CD14-positive monocyte (primary cell): ENCODE data around the gene KIRREL1. TPM values are rescaled to one million over a fixed set of nuclear protein-coding genes. Genes with fewer than 3 reads are reported as not detected.

Experiments
- DNase-seq, 3 donors: peaks; one replicate each; pipeline ENCODE4 v3.0.0-alpha.2; 2011 to 2022
- H2AFZ ChIP-seq: 2 replicates; pipeline ENCODE4 v1.6.0; 2012; ENCODE audit warnings: mild to moderate bottlenecking, low read depth, low read length, inconsistent platforms; ENCODE audit not compliant: insufficient read depth, poor library complexity, severe bottlenecking
- H3K27ac ChIP-seq, 2 donors: 1 replicate in 1 of 2; 2 replicates in 1 of 2; pipeline ENCODE4 v1.5.1; 2012 to 2013; ENCODE audit warnings: low read length in 2 of 2, control low read depth in 1 of 2, inconsistent platforms in 1 of 2, low read depth in 1 of 2, mild to moderate bottlenecking in 1 of 2
- H3K27me3 ChIP-seq, 2 donors: one replicate each; pipeline versions ENCODE4 v1.6.0 to v1.6.1; 2011 to 2013; ENCODE audit warnings: low read length in 2 of 2; ENCODE audit not compliant: control insufficient read depth in 2 of 2, insufficient read depth in 2 of 2
- H3K36me3 ChIP-seq, 2 donors: replicated peaks in 1 of 2; 1 replicate in 1 of 2; 2 replicates in 1 of 2; pipeline versions ENCODE4 v1.5.1 to v1.6.1; 2012 to 2013; ENCODE audit warnings: low read length in 2 of 2, control low read depth in 1 of 2, inconsistent platforms in 1 of 2, mild to moderate bottlenecking in 1 of 2; ENCODE audit not compliant: insufficient read depth in 2 of 2, control insufficient read depth in 1 of 2
- H3K4me1 ChIP-seq, 2 donors: 1 replicate in 1 of 2; 2 replicates in 1 of 2; pipeline versions ENCODE4 v1.5.1 to v1.6.1; 2012 to 2013; ENCODE audit warnings: low read length in 2 of 2, control low read depth in 1 of 2, inconsistent platforms in 1 of 2, mild to moderate bottlenecking in 1 of 2, moderate library complexity in 1 of 2; ENCODE audit not compliant: insufficient read depth in 2 of 2, control insufficient read depth in 1 of 2
- H3K4me2 ChIP-seq: replicated peaks from 2 replicates; pipeline ENCODE3; 2012; ENCODE audit warnings: low read length, moderate library complexity, mild to moderate bottlenecking; ENCODE audit not compliant: poor library complexity, severe bottlenecking; ENCODE audit errors: extremely low read depth
- H3K4me3 ChIP-seq, 3 experiments: fragments of 200-600 bp in 1 of 3; sonication (generic) in 1 of 3; replicated peaks in 1 of 3; 1 replicate in 2 of 3; 2 replicates in 1 of 3; pipeline ENCODE4 v1.5.1; 2011 to 2013; ENCODE audit warnings: low read length in 3 of 3, mild to moderate bottlenecking in 3 of 3, control low read depth in 2 of 3, low read depth in 2 of 3, inconsistent platforms in 1 of 3, moderate library complexity in 1 of 3
- H3K79me2 ChIP-seq: 2 replicates; pipeline ENCODE4 v1.6.0; 2012; ENCODE audit warnings: mild to moderate bottlenecking, control low read depth, inconsistent platforms, low read length, moderate library complexity; ENCODE audit not compliant: insufficient read depth
- H3K9ac ChIP-seq: 2 replicates; pipeline ENCODE4 v1.6.0; 2017; ENCODE audit warnings: low read length, mild to moderate bottlenecking; ENCODE audit not compliant: insufficient read depth, poor library complexity, severe bottlenecking
- H3K9me3 ChIP-seq, 2 donors: replicated peaks in 1 of 2; 1 replicate in 1 of 2; 2 replicates in 1 of 2; pipeline versions ENCODE4 v1.5.1 to v1.6.1; 2012 to 2013; ENCODE audit warnings: low read length in 2 of 2, control low read depth in 1 of 2; ENCODE audit not compliant: control insufficient read depth in 1 of 2, insufficient read depth in 1 of 2
- H4K20me1 ChIP-seq: 2 replicates; pipeline ENCODE4 v1.6.0; 2012; ENCODE audit warnings: mild to moderate bottlenecking, low read length, control low read depth, moderate library complexity; ENCODE audit not compliant: insufficient read depth
- H3K27ac Mint-ChIP-seq, 7 donors: one replicate each; pipeline ENCODE4 v1.8.0; 2020; ENCODE audit warnings: mild to moderate bottlenecking in 7 of 7, mixed read lengths in 7 of 7, moderate library complexity in 6 of 7, inconsistent platforms in 2 of 7
- H3K27me3 Mint-ChIP-seq, 3 donors: one replicate each; pipeline ENCODE4 v1.8.0; 2021 to 2022; ENCODE audit warnings: low read depth in 3 of 3, mild to moderate bottlenecking in 3 of 3, mixed read lengths in 3 of 3, moderate library complexity in 3 of 3, inconsistent platforms in 1 of 3
- H3K36me3 Mint-ChIP-seq, 2 donors: one replicate each; pipeline ENCODE4 v1.8.0; 2020; ENCODE audit warnings: mixed read lengths in 2 of 2, inconsistent platforms in 1 of 2, mild to moderate bottlenecking in 1 of 2
- H3K4me1 Mint-ChIP-seq: one replicate; pipeline ENCODE4 v1.8.0; 2020; ENCODE audit warnings: mild to moderate bottlenecking, mixed read lengths
- H3K4me3 Mint-ChIP-seq, 2 donors: one replicate each; pipeline ENCODE4 v1.8.0; 2020; ENCODE audit warnings: mild to moderate bottlenecking in 2 of 2, mixed read lengths in 2 of 2, moderate library complexity in 1 of 2
- H3K9me3 Mint-ChIP-seq, 7 donors: one replicate each; pipeline ENCODE4 v1.8.0; 2020 to 2022; ENCODE audit warnings: mixed read lengths in 7 of 7, mild to moderate bottlenecking in 6 of 7, moderate library complexity in 6 of 7, inconsistent platforms in 2 of 7
- CTCF ChIP-seq: fragments of 200-600 bp; IDR thresholded peaks from one replicate; pipeline ENCODE4 v1.8.0; 2022; ENCODE audit warnings: antibody characterized with exemption, mild to moderate bottlenecking
- WGBS: methylation state at CpG from one replicate; pipeline ENCODE4 v1.1.5; 2013; ENCODE audit warnings: missing lambda C conversion rate; ENCODE audit not compliant: insufficient coverage; 5-methylcytosine and 5-hydroxymethylcytosine counted together
- intact Hi-C, 2 donors: fragments of 100-400 bp; cut with micrococcal nuclease; formaldehyde crosslinking; loops; one replicate each; pipeline versions ENCODE4 v1.15.0 to v1.15.1; 2023
- polyA plus RNA-seq, 3 donors: library from polyadenylated mRNA; depleted of rRNA in 1 of 3; unstranded in 2 of 3; stranded (reverse) in 1 of 3; fragments of 300-500 nt in 2 of 3; fragments of >200 nt in 1 of 3; fragmentation: Illumina TruSeq in 2 of 3; gene quantifications; 1 replicate in 2 of 3; 2 replicates in 1 of 3; pipeline ENCODE4 v1.2.3, GENCODE V29; 2012 to 2021

The KIRREL1 gene
- polyA plus RNA-seq, 3 donors: not detected

DNA sequence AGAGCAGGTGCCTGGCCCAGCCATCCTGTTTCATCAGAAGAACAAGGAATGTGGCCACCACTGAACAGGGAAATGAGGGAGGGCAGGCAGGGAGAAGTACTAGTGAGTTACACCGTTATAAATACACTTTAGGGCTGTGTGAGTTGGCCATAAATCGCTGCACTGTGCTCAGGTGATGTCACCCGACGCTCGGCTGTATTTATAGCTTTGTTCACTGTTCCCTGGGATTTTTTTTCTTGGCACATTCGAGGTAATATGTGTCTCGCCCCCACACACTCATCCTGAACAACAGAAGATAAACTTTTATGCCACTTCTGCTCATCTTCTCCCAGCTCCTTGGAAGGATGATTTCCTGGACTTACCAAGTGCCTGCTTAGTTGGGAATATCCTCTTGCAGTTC is 9.0 kb upstream of the KIRREL1 start:
- no peak for DNase-seq
- H3K4me3 Mint-ChIP-seq: no peak overlapping the region
- H3K36me3 Mint-ChIP-seq: no peaks in the 10 kb centered on the region
- H3K9me3 Mint-ChIP-seq: no peaks in the 10 kb centered on the region
- Histone ChIP-seq H3K79me2 (no peaks in the 10 kb centered on the region), H3K4me1 (no peaks in the 10 kb centered on the region), H3K4me2 (no peak overlapping the region), H3K36me3 (no peaks in the 10 kb centered on the region), H3K4me3 (no peak overlapping the region), H3K27me3 (no peaks in the 10 kb centered on the region), H3K9me3 (no peaks in the 10 kb centered on the region), H2AFZ (no peak overlapping the region), H4K20me1 (no peaks in the 10 kb centered on the region), H3K27ac (no peak overlapping the region), H3K9ac (no peak overlapping the region)
- TF ChIP-seq CTCF: no peak
- H3K27me3 Mint-ChIP-seq: peaks cover 5 to 10% (median 8%) of the 10 kb centered on the region in 3 donors
- intact Hi-C loops: loop anchor here in 1 of 2 donors (10.0 kb wide), 1 partner anchor 60 kb away; no protein-coding TSS in a partner anchor
- H3K27ac Mint-ChIP-seq: no peak overlapping the region
- 63% methylated on average over 2 of the region's 7 CpGs for WGBS
- H3K4me1 Mint-ChIP-seq: no peaks in the 10 kb centered on the region

GRCh38 chr1:157985473-157985872 is 8.0 kb upstream of the KIRREL1 start:
- Histone ChIP-seq H3K27ac (no peak overlapping the region), H3K36me3 (no peaks in the 10 kb centered on the region), H3K4me2 (no peak overlapping the region), H3K9ac (no peak overlapping the region), H4K20me1 (no peaks in the 10 kb centered on the region), H2AFZ (no peak overlapping the region), H3K4me1 (no peaks in the 10 kb centered on the region), H3K79me2 (no peaks in the 10 kb centered on the region), H3K9me3 (no peaks in the 10 kb centered on the region), H3K4me3 (no peak overlapping the region), H3K27me3 (peaks cover 2 to 5% of the 10 kb centered on the region in 2 donors)
- TF ChIP-seq CTCF: no peak
- Mint-ChIP-seq H3K27me3 (peaks cover 3 to 12% (median 5%) of the 10 kb centered on the region in 3 donors), H3K4me1 (no peaks in the 10 kb centered on the region), H3K27ac (no peak overlapping the region), H3K4me3 (no peak overlapping the region), H3K9me3 (no peaks in the 10 kb centered on the region), H3K36me3 (no peaks in the 10 kb centered on the region)
- no peak for DNase-seq
- WGBS: no CpG with 5 or more reads among the region's 1 CpG
- intact Hi-C loops: loop anchor here in 1 of 2 donors (10.0 kb wide), 1 partner anchor 61 kb away; no protein-coding TSS in a partner anchor
